Activated CD8-positive, alpha-beta T cell treated with anti-CD3 and anti-CD28 coated beads for 36 hours (primary cell): ENCODE measurements around the gene CAMTA1. TPM values are rescaled to one million over a fixed set of nuclear protein-coding genes. Genes with fewer than 3 reads are reported as not detected.

ENCODE experiments used
- ATAC-seq: fragments of 200-7000 bp; cut with Tn5 transposase; one replicate; pipeline ENCODE4 v1.10.0; 2021; ENCODE audit warnings: mild to moderate bottlenecking, moderate library complexity
- CTCF ChIA-PET: fragments of 350-600 bp; sonication (Branson Sonifier 250); formaldehyde crosslinking; loops from one replicate; lab custom pipeline; 2021; ENCODE audit warnings: antibody characterized with exemption; lab: Charles Lee
- POLR2A ChIA-PET: fragments of 350-600 bp; sonication (Branson Sonifier 250); formaldehyde crosslinking; loops from one replicate; lab custom pipeline; 2021; ENCODE audit warnings: antibody characterized with exemption; lab: Charles Lee
- DNase-seq: peaks from one replicate; pipeline ENCODE4 v3.0.0-alpha.2; 2020
- H3K27ac Mint-ChIP-seq: one replicate; pipeline ENCODE4 v1.8.0; 2021; ENCODE audit warnings: mild to moderate bottlenecking, mixed read lengths
- H3K27me3 Mint-ChIP-seq: one replicate; pipeline ENCODE4 v1.8.0; 2021; ENCODE audit warnings: mixed read lengths
- H3K36me3 Mint-ChIP-seq: one replicate; pipeline ENCODE4 v1.8.0; 2021; ENCODE audit warnings: low read depth, mixed read lengths
- H3K4me1 Mint-ChIP-seq: one replicate; pipeline ENCODE4 v1.8.0; 2021; ENCODE audit warnings: low read depth, mixed read lengths
- H3K4me3 Mint-ChIP-seq: one replicate; pipeline ENCODE4 v1.8.0; 2021; ENCODE audit warnings: mild to moderate bottlenecking, moderate library complexity, mixed read lengths
- H3K9me3 Mint-ChIP-seq: one replicate; pipeline ENCODE4 v1.8.0; 2021; ENCODE audit warnings: mixed read lengths
- intact Hi-C: fragments of 100-400 bp; cut with micrococcal nuclease; formaldehyde crosslinking; loops from one replicate; pipeline ENCODE4 v1.10.0; 2022
- total RNA-seq, 2 experiments: library from RNA; stranded (reverse); gene quantifications; one replicate each; pipeline ENCODE4 v1.2.3, GENCODE V29; 2021
- TF ChIP-seq, protein P1 (sequence below): fragments of 200-600 bp; IDR thresholded peaks from one replicate; pipeline ENCODE4 v1.8.0; 2022; ENCODE audit warnings: antibody characterized with exemption, mild to moderate bottlenecking

CAMTA1 gene
- total RNA-seq, 2 experiments from 2014 or later = 67.7 to 70.9 TPM

GRCh38 chr1:7501084-7501491, 715.8 kb downstream of the CAMTA1 start:
- ATAC-seq (no peak), DNase-seq (no peak)
- CTCF ChIA-PET = no interaction called here
- Mint-ChIP-seq H3K27me3 (no peaks in the 10 kb centered on the region), H3K4me1 (no peaks in the 10 kb centered on the region), H3K27ac (no peak overlapping the region), H3K9me3 (no peaks in the 10 kb centered on the region), H3K36me3 (no peaks in the 10 kb centered on the region), H3K4me3 (no peak overlapping the region)
- TF ChIP-seq, protein P1, sequence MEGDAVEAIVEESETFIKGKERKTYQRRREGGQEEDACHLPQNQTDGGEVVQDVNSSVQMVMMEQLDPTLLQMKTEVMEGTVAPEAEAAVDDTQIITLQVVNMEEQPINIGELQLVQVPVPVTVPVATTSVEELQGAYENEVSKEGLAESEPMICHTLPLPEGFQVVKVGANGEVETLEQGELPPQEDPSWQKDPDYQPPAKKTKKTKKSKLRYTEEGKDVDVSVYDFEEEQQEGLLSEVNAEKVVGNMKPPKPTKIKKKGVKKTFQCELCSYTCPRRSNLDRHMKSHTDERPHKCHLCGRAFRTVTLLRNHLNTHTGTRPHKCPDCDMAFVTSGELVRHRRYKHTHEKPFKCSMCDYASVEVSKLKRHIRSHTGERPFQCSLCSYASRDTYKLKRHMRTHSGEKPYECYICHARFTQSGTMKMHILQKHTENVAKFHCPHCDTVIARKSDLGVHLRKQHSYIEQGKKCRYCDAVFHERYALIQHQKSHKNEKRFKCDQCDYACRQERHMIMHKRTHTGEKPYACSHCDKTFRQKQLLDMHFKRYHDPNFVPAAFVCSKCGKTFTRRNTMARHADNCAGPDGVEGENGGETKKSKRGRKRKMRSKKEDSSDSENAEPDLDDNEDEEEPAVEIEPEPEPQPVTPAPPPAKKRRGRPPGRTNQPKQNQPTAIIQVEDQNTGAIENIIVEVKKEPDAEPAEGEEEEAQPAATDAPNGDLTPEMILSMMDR = no peak
- intact Hi-C loops = no loop called here
- POLR2A ChIA-PET = no interaction called here

DNA sequence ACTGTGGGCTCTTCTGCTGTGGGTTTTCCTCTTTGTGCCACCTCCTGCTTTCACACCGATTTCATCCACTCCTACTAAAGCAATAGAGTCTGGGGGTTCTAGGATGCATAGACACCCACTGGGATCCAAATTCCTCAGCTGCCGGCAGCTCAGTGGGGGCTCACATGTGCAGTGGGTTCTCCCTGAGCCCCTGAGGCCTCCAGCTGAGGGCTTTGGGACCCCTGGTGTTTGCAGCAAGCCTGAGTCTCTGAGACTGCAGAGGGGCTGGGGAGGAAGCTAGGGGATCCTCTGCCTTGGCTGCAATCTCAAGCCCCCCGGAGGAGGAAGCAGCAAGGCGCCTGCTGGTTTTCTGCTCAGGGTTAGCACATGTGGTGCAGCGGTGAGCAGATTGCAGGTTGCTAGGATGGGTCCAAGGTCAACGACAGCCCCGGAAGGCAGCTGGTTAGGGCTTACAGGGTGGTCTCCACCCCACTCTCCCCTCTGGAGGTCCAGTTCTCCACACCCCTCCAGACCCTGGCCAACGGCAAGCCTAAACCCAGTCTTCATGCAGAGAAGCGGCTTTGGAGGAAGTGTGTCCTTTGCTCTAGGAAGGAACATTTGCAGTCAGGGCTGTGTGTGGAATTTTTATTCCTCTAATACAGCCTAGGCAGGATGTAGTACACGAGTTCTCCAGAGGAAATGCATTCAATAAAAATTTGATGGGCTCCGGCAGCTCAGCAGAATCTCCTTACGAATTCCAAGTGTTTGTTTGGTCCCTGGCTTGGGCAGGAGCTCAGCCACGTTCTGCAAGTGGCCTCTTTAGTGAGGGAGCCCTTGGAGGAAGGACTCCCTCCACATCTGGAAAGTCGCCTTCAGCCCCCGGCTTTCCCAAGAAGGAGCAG, 716.7 kb downstream of the CAMTA1 start:
- ChIA-PET CTCF (no interaction called here), POLR2A (no interaction called here)
- Mint-ChIP-seq H3K27ac (no peak overlapping the region), H3K4me3 (no peak overlapping the region), H3K36me3 (no peaks in the 10 kb centered on the region), H3K4me1 (no peaks in the 10 kb centered on the region), H3K9me3 (no peaks in the 10 kb centered on the region), H3K27me3 (no peaks in the 10 kb centered on the region)
- DNase-seq = no peak
- TF ChIP-seq, protein P1 = no peak
- intact Hi-C loops = no loop called here
- ATAC-seq = no peak

DNA sequence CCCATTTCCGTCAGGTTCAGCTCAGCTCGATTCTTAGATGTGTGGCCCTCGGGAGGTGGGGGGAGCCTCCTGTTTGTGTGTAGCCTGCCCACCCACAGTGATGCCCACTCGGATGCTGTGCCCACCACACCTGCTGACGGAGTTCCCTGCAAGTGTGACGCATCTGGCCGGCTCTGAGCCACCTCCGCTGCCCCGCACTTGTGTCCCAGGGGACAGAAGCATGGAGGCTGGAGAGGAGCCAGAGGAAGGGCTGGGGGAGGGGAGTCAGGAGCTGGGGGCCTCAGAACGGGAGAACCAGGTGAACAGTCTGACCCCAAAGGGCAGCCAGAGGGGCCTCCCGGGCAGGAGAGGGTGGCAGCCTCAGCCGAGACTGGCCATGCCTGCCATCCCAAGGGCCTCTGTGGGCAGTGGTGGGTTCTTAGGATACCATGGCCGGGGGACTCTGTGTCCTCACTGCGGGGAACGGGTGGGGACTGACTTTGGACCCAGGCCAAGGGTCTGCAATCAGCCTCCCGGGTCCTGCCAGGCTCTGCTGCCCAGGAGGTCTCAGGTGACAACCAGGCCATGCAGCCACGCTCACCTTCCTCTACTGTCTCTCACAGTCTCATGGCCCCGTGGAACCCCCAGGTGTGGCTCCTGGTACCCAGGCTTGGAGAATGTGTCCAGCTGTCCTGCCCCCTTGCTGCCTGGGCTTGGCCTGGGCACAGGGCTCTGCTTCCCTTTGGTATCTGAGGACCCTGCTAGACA, 718.6 kb downstream of the CAMTA1 start:
- POLR2A ChIA-PET = no interaction called here
- Mint-ChIP-seq H3K27me3 (no peaks in the 10 kb centered on the region), H3K4me1 (no peaks in the 10 kb centered on the region), H3K4me3 (no peak overlapping the region), H3K27ac (no peak overlapping the region), H3K36me3 (no peaks in the 10 kb centered on the region), H3K9me3 (no peaks in the 10 kb centered on the region)
- TF ChIP-seq, protein P1 = no peak
- intact Hi-C loops = no loop called here
- ATAC-seq (no peak), DNase-seq (no peak)
- CTCF ChIA-PET = no interaction called here

DNA sequence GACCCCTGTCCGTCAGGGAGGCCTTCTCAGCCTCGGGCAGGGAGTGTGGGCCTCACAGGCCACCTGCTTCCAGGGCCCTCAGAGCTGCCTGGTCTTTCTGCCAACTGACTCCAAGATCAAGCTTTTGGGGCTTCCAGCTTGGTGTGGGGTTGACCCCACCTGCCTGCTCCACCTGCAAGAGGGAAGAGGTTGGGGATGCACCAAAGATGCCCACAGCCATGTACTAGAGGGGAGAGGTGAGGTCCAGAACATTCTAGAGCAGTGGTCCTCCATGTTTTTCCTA, 719.1 kb downstream of the CAMTA1 start:
- ATAC-seq (no peak), DNase-seq (no peak)
- Mint-ChIP-seq H3K4me1 (no peaks in the 10 kb centered on the region), H3K36me3 (no peaks in the 10 kb centered on the region), H3K4me3 (no peak overlapping the region), H3K27ac (no peak overlapping the region), H3K9me3 (no peaks in the 10 kb centered on the region), H3K27me3 (no peaks in the 10 kb centered on the region)
- intact Hi-C loops = no loop called here
- CTCF ChIA-PET = no interaction called here
- TF ChIP-seq, protein P1 = no peak
- POLR2A ChIA-PET = no interaction called here
